ENCODE measurements around the gene PLVAP. TPM values are rescaled to one million over a fixed set of nuclear protein-coding genes. Genes with fewer than 3 reads are reported as not detected.

The PLVAP gene
- total RNA-seq, 1 donor, result 0.81 TPM

DNA sequence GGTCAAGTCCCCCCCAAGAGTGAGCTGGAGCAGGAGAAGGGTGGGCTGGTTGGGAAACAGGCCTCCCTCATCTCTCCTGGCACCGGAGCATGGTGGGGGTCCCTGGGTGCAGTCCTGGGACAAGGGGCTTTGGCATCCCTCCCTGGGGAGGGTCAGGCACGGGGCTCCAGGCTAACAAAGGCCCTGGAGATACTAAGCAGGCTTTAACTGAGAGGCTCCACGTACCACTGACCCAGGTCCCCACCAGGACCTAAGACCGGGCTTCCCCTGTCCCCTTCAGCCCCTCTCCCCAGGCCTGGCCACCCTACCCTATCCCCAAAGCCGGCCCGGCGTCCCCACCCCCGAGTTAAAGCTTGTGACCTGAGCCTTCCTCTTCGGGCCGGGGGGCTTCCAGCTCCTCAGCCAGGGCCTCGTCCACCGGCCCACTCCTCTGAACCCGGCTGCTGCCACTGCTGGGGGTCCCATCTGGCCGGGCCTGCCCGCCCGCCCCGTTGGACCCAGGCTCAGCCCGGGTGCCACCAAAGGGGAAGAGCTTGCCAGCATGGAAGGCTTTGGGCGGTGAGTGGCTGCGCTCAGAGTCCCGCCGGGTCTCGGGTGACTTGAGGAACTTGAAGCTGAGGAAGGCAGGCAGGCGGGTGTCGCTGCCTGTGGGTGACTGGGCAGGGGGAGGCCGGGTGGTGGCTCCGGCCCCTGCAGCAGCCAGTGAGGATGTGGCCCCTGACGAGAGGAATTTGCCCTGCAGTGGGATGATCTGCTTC is 52.6 kb downstream of the PLVAP start:
- DNase-seq (ENCODE audit: low read depth in 2 of 3, low spot score in 2 of 3), result no peak

- no peak for DNase-seq (ENCODE audit: low read depth in 2 of 3, low spot score in 2 of 3)
These were observed 53.2 kb downstream of the PLVAP start for GRCh38 chr19:17323964-17324332.

DNA sequence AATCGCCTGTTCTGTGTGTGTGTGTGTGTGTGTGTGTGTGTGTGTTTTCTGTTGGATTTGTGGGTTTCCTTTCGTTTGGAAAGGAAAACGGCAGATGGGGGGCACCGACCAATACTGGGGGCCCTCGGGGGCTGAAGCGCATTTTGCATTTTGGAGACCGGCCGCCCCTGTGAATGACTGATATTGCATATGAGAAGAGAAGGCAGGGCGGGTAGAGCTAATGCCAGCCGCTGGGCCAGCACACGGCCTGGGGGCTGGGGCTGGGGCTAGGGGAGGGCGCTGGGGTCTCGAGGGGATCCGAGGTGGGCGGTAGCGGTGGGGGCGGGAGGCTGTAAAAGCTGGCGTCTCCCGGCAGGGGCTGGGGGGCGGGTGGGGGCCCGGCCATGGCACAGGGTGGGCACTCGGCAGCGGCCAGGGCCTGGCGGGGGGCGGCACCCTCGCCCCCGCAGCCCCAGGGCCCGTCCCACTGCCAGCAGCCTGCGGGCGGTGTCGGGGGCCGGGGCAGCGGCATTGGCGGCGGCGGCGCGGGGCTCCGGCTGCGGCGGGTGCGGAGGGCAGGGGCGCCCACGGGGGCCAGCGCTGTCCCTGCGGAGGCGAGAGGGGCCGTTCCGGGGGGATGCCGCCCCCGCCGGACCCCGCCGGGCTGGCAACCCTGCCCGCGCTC is 53.7 kb downstream of the PLVAP start:
- DNase-seq (ENCODE audit: low read depth in 2 of 3, low spot score in 2 of 3), result no peak

DNA sequence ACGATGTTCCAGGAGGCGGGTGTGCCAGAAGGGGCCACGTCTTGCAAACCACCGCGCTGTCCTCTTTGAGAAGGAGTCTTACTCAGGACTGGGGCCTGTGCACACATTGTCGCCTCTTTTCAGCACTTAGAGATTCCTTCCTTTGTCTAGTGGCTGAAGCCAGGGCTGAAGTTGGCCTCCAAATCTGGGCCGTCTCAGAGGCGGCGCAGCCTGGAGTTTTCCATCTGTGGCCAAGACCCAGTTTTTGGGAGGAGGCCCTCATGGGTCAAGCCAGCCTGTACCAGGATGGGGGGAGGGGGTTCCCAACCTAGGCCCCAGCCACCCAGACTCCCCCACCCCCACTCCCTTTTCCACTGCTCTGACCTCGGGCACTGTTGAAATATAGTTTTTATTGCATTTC is 54.3 kb downstream of the PLVAP start:
- DNase-seq (ENCODE audit: low read depth in 2 of 3, low spot score in 2 of 3), result no peak

GRCh38 chr19:17321655-17322489 is 55.3 kb downstream of the PLVAP start:
- no peak for DNase-seq (ENCODE audit: low read depth in 2 of 3, low spot score in 2 of 3)

GRCh38 chr19:17320435-17320834 is 56.7 kb downstream of the PLVAP start:
- no peak for DNase-seq (ENCODE audit: low read depth in 2 of 3, low spot score in 2 of 3)

GRCh38 chr19:17319473-17320238 is 57.5 kb downstream of the PLVAP start:
- no peak for DNase-seq (ENCODE audit: low read depth in 2 of 3, low spot score in 2 of 3)

GRCh38 chr19:17318966-17319365 is 58.2 kb downstream of the PLVAP start:
- no peak for DNase-seq (ENCODE audit: low read depth in 2 of 3, low spot score in 2 of 3)

GRCh38 chr19:17314007-17314593 is 63.0 kb downstream of the PLVAP start:
- no peak for DNase-seq (ENCODE audit: low read depth in 2 of 3, low spot score in 2 of 3)

DNA sequence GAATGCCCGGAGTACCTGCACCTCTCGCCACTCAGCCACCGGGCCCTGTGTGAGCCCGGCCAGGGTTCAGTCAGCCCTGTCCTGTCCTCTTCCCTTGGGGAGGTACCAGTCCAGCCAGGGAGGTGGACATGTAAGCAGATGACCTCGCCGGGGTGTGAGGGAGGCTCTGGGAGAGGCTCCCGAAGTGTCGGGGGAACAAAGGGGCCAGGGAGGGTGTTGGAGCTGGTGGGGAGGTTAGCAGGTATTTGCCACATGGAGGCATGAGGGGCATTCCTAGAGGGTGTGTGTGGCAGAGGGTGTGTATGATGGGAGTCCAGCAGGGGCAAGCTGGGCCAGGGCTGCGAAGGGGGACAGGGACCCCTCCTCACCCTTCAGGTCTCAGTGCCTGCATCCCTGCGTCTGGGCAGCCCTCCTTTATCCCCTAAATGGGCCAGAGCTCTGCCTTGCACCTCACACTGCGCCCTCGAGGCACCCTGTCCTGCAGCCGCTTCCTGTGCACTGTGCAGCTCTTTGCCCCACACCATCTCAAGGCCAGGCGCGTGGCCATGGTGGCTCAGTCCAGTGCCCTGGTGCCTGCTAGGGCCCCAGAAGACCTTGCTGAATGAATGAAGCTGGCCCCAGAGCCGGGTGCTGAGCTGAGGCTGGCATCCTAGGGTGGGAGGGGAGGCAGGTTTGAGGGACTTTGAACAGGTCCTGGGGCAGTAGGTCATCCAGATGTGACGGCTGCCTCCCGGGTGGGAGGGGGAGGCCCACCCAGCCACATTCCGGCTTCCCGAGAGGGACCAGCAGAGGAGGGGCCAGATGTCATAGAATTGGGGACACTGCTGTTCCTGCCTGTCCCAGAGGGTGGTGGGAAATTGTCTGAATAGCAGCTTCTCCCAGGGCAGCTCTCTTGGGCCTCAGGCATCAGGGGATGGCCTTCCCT is 64.7 kb downstream of the PLVAP start:
- no peak for DNase-seq (ENCODE audit: low read depth in 2 of 3, low spot score in 2 of 3)

- DNase-seq (ENCODE audit: low read depth in 2 of 3, low spot score in 2 of 3), result no peak
These were observed 65.5 kb downstream of the PLVAP start for GRCh38 chr19:17311455-17312188.

DNA sequence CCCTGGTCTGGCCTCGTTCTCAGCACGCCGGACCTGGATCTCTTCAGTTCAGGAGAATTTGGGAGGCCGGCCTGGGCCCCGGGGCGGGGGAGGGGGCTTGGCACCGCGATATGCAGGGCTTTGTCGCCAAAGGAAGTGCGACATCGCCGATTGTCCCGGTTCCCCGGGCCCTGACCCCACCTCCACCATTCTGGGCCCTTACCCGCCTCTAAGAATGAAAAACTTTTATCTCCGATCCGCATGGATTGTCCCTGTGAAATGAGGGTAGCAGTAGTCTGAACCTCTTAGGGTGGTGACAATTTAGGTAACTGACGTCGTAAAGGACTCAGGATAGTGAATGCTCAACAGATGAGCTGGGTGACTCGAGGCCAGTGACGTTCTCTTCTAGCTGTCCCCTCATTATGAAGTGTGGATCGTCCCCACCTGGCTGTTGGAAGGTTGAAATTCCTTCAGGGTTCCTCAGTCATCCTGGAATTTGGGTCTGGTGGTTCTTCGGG is 67.1 kb downstream of the PLVAP start:
- peak in 1 of 3 donors; percentile 19 for DNase-seq (ENCODE audit: low read depth in 2 of 3, low spot score in 2 of 3)

GRCh38 chr19:17309198-17309964 is 67.8 kb downstream of the PLVAP start, which contains the start of gene DDA1:
TSS of gene DDA1 (plus strand) at chr19:17309563. CDS start at chr19:17309655, 92 bp downstream.
- DNase-seq (ENCODE audit: low read depth in 2 of 3, low spot score in 2 of 3), result peak; percentile 92 to 100 (median 100)

GRCh38 chr19:17307876-17308377 is 69.2 kb downstream of the PLVAP start:
- no peak for DNase-seq (ENCODE audit: low read depth in 2 of 3, low spot score in 2 of 3)

GRCh38 chr19:17306285-17306714 is 70.8 kb downstream of the PLVAP start:
- DNase-seq (ENCODE audit: low read depth in 2 of 3, low spot score in 2 of 3), result no peak

GRCh38 chr19:17305517-17306284 is 71.4 kb downstream of the PLVAP start, which contains the start of gene MRPL34:
TSS of gene MRPL34 (plus strand) at chr19:17305872. CDS start at chr19:17305893, 21 bp downstream.
- DNase-seq (ENCODE audit: low read depth in 2 of 3, low spot score in 2 of 3), result peak; percentile 92 to 100 (median 100)

- DNase-seq (ENCODE audit: low read depth in 2 of 3, low spot score in 2 of 3), result no peak
These were observed 72.0 kb downstream of the PLVAP start for GRCh38 chr19:17305216-17305516.

Data from hematopoietic multipotent progenitor cell (in vitro differentiated cells).